ENCODE results near the gene EEF1AKMT3. TPM values are rescaled to one million over a fixed set of nuclear protein-coding genes. Genes with fewer than 3 reads are reported as not detected.

Gene EEF1AKMT3
- total and polyA plus RNA-seq, 9 of the 15 experiments (the other 6 are each of a cell fraction or from before 2014, with no cell fraction given): 4.1 to 17.2 (median 7.9) TPM

GRCh38 chr12:57735952-57736740 is 36.3 kb upstream of the EEF1AKMT3 start (continued):
- TF ChIP-seq, protein P1, sequence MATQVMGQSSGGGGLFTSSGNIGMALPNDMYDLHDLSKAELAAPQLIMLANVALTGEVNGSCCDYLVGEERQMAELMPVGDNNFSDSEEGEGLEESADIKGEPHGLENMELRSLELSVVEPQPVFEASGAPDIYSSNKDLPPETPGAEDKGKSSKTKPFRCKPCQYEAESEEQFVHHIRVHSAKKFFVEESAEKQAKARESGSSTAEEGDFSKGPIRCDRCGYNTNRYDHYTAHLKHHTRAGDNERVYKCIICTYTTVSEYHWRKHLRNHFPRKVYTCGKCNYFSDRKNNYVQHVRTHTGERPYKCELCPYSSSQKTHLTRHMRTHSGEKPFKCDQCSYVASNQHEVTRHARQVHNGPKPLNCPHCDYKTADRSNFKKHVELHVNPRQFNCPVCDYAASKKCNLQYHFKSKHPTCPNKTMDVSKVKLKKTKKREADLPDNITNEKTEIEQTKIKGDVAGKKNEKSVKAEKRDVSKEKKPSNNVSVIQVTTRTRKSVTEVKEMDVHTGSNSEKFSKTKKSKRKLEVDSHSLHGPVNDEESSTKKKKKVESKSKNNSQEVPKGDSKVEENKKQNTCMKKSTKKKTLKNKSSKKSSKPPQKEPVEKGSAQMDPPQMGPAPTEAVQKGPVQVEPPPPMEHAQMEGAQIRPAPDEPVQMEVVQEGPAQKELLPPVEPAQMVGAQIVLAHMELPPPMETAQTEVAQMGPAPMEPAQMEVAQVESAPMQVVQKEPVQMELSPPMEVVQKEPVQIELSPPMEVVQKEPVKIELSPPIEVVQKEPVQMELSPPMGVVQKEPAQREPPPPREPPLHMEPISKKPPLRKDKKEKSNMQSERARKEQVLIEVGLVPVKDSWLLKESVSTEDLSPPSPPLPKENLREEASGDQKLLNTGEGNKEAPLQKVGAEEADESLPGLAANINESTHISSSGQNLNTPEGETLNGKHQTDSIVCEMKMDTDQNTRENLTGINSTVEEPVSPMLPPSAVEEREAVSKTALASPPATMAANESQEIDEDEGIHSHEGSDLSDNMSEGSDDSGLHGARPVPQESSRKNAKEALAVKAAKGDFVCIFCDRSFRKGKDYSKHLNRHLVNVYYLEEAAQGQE (IDR thresholded peaks at IDR 0.05; ENCODE audit: borderline replicate concordance): peak; percentile 69
- TF ChIP-seq, protein P1 (CRISPR knock-in tag; IDR thresholded peaks at IDR 0.05; ENCODE audit: low read depth): no peak
- TF ChIP-seq CREB1 (IDR thresholded peaks at IDR 0.05) (0 out of 2 replicates have a peak, but pooled peaks have one; percentile 14), CREB1 (CRISPR knock-in tag; IDR thresholded peaks at IDR 0.05) (no peak), SRF (CRISPR knock-in tag; IDR thresholded peaks at IDR 0.05) (no peak), ZNF274 (IDR thresholded peaks at IDR 0.05; ENCODE audit: borderline replicate concordance, low read depth, low read length) (no peak), HMBOX1 (IDR thresholded peaks at IDR 0.05) (0 out of 2 replicates have a peak, but pooled peaks have one; percentile 40), ZFPM2 (CRISPR knock-in tag; IDR thresholded peaks at IDR 0.05) (no peak), PHTF2 (CRISPR knock-in tag; IDR thresholded peaks at IDR 0.05) (no peak), TSC22D4 (tag; IDR thresholded peaks at IDR 0.05) (no peak), ZBTB8A (IDR thresholded peaks at IDR 0.05; ENCODE audit: partially characterized antibody) (no peak), RBM14 (IDR thresholded peaks at IDR 0.05; ENCODE audit: borderline replicate concordance, insufficient read depth, low read depth, low read length) (no peak), ZNF583 (CRISPR knock-in tag; IDR thresholded peaks at IDR 0.05) (no peak), ZNF146 (CRISPR knock-in tag; IDR thresholded peaks at IDR 0.05; ENCODE audit: unreplicated experiment) (no peak), HNRNPK (IDR thresholded peaks at IDR 0.05; ENCODE audit: low read depth, low read length, poor library complexity, severe bottlenecking) (no peak)
- TF ChIP-seq, protein P2, sequence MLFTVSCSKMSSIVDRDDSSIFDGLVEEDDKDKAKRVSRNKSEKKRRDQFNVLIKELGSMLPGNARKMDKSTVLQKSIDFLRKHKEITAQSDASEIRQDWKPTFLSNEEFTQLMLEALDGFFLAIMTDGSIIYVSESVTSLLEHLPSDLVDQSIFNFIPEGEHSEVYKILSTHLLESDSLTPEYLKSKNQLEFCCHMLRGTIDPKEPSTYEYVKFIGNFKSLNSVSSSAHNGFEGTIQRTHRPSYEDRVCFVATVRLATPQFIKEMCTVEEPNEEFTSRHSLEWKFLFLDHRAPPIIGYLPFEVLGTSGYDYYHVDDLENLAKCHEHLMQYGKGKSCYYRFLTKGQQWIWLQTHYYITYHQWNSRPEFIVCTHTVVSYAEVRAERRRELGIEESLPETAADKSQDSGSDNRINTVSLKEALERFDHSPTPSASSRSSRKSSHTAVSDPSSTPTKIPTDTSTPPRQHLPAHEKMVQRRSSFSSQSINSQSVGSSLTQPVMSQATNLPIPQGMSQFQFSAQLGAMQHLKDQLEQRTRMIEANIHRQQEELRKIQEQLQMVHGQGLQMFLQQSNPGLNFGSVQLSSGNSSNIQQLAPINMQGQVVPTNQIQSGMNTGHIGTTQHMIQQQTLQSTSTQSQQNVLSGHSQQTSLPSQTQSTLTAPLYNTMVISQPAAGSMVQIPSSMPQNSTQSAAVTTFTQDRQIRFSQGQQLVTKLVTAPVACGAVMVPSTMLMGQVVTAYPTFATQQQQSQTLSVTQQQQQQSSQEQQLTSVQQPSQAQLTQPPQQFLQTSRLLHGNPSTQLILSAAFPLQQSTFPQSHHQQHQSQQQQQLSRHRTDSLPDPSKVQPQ (CRISPR knock-in tag; IDR thresholded peaks at IDR 0.05; ENCODE audit: borderline replicate concordance): no peak

All from K562 (cell line).